HG03469 (cell line): ENCODE data around the gene IGSF21.

Experiments
- ATAC-seq: cut with Tn5 transposase; IDR thresholded peaks from one replicate; pipeline ENCODE4 v1.9.1; 2021; ENCODE audit warnings: mild to moderate bottlenecking, moderate library complexity, moderate number of reproducible peaks; ENCODE audit not compliant: unreplicated experiment

The IGSF21 gene

DNA sequence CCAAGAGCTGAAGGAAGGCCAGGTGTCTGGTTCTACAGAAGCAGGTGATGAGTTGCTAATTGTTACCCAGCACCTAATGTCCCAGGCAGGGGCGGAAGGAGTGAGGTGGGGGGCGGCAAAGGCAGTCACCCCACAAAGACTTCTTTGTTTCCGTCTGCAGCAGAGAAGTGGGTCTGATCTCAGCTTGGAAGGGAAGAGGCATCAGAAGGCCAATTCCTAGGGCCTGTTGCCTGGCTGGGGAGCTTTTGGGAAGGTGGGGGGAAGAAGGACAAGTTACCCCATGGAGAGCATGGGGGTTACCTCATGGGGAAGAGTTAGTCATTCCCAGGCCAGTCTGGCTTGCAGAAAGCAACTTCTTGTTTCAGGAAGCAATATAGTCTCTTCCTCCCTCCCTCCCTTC lies 10.9 kb downstream of the IGSF21 start:
- ATAC-seq: no peak

DNA sequence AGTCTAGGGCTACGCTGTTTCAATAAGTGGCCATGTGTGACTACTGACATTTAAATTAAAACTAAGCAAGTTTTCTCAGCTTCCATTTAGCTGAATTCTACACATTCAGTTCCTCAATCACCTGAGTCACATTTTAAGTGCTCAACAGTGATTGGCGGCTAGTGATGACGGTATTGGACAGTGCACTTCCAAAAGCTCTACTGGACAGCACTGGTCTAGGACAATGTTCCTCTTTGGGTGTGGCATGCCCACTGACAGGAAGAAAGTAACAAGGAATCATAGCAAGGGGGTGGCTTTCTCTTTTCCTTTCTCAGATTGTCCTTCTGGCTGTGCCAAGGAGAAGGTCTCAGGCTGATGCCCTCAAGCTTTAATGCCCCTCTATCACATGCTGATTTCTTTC lies 11.7 kb downstream of the IGSF21 start:
- no peak for ATAC-seq

GRCh38 chr1:18119771-18120377 lies 12.3 kb downstream of the IGSF21 start:
- no peak for ATAC-seq

DNA sequence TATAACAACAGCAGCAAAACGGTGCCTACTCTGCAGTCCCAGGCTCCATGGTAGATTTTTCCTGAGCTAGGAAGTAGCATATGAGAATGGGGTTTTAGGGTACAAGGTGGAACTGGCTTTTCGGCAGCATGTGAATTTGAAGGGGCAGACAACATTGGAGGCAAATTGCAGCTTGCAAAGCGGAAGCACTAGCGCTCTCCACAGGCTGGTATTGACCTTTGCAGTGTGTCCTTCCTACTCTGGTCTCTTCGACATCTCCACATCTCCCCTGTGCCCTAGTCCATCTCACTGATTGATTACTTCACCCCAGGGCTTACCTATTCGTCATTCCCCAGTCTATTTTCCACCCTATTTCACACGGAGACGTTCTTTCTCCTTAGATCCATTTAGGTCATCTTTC lies 13.0 kb downstream of the IGSF21 start:
- ATAC-seq: no peak

GRCh38 chr1:18121072-18121820 lies 13.6 kb downstream of the IGSF21 start:
- no peak for ATAC-seq

DNA sequence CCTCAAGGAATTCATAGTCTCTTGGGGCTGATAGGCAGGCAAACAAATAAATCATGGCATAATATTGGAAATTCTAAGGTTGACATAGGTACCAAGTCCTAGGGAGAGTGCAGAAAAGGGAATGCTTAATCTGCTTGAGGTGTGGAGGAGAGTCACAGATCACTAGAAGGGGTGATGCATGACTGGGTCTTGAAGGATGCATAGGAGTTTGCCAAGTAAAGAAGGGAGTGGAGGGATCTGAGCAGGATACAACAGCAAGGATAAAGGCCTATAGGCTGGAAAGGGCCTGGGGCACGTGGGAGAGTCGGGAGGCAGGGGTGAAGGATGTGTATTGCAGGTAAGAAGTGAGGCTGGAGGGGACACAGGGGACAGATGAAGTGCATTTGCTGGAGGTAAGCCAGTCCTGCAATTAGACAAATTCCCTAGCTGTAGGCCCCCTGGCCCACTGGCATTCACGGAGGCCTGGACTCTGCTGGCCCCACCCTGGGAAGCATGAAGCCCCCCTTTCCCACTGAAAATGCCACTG lies 15.9 kb downstream of the IGSF21 start:
- no peak for ATAC-seq

DNA sequence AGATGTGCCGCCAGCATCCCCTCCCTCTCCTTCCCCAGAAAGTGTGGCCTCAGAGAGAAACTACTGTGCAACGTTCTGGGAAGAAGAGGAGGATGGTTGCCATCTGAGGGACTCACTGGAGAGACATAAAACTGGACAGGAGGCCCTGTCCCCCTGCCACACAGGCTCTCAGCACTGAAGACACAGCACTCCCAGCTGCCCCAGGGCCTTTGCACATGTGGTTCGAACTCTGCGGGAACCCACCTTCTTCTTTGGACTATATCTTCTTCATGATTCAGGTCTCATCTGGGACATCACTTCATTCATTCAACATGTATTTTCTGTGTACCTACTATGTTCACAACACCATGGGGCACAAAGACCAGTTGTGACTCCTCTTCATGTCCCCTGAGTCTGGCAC lies 17.4 kb downstream of the IGSF21 start:
- no peak for ATAC-seq

DNA sequence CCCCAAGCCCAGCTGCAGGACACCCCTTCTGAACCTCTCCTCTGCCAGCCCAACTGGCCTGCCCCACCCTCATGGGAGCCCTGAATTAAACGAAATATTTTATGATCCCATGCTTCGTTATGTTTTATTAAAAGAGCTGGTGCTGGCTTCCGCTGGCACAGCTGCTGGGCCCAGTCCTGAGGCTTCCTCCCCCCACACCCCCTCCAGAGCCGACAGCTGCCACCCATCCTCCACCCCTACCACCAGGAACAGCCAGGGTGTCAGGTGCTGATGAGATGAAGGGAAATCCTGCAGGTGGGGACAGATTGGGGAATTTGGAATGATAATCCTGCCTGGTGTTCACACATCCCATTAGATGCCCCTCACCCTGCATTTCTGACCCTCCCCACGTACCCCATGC lies 19.0 kb downstream of the IGSF21 start:
- no peak for ATAC-seq

- no peak for ATAC-seq
Measured at GRCh38 chr1:18128298-18128697, 20.7 kb downstream of the IGSF21 start.

GRCh38 chr1:18130356-18130755 lies 22.8 kb downstream of the IGSF21 start:
- ATAC-seq: no peak

GRCh38 chr1:18132022-18132710 lies 24.6 kb downstream of the IGSF21 start:
- ATAC-seq: no peak

DNA sequence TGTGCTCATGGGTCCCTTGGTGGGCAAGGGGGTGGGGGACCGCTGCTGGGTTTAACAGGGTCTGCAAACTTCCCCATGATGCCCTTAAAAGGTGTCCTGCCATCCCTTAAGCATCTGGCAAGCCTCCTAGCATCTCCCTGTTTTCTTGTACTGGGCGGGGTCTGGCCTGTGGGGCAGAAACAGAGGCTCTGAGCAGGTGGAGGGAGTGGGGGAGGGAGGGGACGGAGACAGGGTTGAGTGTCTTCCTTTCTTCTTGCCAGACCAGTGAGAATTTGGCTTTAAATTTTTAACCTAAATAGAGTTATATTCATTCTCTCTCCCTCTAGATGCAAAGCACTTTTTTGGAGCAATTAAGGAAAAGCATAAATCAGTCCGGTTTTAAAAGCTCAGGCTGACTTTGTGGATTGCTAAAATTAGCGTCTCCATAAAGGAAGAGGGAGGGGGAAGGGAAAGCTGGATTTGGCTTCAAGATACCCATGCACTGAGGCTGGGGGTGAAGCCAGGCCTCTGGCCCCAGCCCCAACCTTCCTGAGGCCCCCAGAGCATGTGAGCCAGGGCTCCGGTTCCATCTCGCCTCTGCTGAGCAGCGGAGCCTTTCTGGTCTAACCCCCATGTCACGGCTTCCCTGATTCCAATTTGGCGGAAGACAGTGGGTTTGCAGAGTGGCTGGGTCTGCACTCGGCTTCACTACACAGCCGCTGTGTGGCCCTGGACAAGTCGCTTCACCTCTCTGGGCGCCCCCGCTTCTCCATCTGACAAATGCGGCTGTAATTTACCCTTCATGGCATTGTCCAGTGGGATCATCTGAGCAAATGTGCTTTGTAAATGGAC lies 25.3 kb downstream of the IGSF21 start:
- no peak for ATAC-seq

DNA sequence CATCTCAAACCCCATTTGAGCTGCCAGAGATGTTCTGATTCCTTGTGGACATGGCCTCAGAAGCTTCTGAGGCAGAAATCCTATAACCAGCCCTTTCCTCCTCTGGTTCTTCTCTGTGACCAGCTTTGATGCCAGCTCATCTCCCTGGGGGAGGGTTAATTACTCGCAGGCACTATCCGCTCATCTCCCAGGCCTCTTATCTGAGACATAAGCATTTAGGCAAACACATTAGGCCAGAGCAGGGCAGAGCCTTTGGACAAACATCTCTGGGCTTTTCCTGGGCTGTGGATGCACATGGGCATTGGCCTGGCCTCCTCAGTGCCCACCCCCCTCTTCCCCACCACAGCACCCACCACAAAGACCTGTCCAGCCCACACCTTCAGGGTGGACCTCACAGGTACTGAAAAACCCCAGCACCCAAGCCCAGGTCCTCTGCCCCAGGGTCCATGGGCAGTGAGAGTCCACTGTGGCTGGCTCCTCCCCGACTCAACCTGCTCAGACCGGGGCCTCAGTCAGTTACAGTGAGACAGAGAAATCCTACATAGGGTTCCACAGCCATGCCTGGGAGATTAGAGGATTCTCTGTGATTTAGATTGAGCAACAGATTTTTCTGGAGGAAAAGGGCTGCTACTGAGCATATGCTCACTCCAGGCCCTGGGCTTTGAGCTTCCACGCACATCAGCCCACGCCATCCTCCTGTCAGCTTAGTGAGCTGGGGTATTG lies 26.9 kb downstream of the IGSF21 start:
- no peak for ATAC-seq

- ATAC-seq: no peak
Measured at GRCh38 chr1:18137759-18138345, 30.3 kb downstream of the IGSF21 start.

DNA sequence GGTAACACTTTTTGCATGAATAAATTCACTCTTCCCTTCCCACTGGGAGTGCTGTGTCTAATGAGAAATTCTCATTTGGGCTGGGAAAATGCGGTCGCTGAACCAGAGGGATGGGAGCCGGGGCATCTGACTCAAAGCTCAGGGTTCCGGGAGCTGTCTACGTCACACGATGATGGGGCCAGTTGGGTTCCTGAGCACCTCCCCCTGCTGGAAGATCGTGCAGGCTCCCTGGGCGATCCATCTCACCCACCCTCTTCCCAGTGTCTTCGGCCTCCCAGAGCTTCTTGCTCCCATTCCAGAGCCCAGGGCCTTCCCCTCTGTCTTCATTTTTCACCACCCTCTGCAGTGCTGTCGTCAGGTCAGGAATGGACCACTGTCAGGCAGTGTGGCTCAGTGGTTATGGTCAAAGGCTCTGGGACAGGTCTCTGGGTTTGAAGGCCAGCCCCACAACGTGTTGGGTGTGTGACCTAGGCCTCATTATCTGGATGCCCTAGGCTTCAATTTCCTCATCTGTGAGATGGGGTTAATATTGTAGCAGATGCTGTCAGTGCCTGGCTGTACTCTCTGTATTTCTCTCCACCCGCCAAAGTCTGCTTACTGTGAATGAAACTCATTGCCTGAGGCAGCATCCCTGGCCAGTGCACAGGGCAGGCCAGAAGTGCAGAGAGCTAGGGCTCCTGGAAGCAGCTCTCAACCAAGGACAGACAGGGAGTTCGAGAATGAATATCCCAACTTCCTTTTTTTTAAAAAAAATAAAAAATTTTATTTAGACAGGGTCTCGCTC lies 31.8 kb downstream of the IGSF21 start:
- ATAC-seq: no peak

- no peak for ATAC-seq
Measured at GRCh38 chr1:18140411-18140810, 32.8 kb downstream of the IGSF21 start.

- no peak for ATAC-seq
Measured at GRCh38 chr1:18141661-18142060, 34.1 kb downstream of the IGSF21 start.

GRCh38 chr1:18142471-18142870 lies 34.9 kb downstream of the IGSF21 start:
- ATAC-seq: no peak

- ATAC-seq: no peak
Measured at GRCh38 chr1:18142969-18143368, 35.4 kb downstream of the IGSF21 start.
